Globus pallidus (tissue), 1 donor: ENCODE data around the gene BTBD19.
A peak's percentile ranks its signal among the peaks of the same experiment; 100 is the strongest.
"Not testable (repeated sequence)": the region's sequence is repeated elsewhere in the genome, so short reads cannot be mapped to it uniquely, and the experiment has no call there.

ENCODE experiments used
- DNase-seq: peaks from one replicate; pipeline ENCODE4 v3.0.0-alpha.2; 2015; ENCODE audit warnings: low spot score

Gene BTBD19

GRCh38 chr1:44828003-44828651, 19.8 kb downstream of the BTBD19 start:
- DNase-seq = no peak

GRCh38 chr1:44828841-44829440, 20.6 kb downstream of the BTBD19 start:
- no peak for DNase-seq

- no peak for DNase-seq
Observed at GRCh38 chr1:44829506-44830384, 21.4 kb downstream of the BTBD19 start.

- no peak for DNase-seq
Observed at GRCh38 chr1:44830900-44831304, 22.6 kb downstream of the BTBD19 start.

DNA sequence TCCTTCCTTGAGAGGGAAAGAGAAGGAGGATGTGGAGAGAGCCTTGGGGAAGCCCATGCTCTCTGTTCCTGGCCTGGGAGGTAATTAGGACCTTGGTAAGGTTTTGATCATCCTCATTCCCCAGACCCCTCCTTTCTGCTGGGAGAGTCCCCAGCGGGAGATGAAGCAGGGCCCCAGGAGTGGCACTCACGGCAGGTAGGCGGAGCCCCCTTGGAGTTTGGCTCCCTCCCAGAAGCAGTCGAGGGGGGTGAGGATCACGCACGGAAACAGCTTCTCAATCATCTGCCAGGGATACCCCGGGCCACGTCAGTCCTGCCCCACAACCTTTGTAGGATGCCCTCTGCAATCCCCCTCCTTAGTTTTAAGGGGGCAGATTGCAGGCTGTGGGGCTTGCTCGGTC, 23.2 kb downstream of the BTBD19 start:
- DNase-seq = no peak

GRCh38 chr1:44832056-44832705, 23.9 kb downstream of the BTBD19 start:
- no peak for DNase-seq

DNA sequence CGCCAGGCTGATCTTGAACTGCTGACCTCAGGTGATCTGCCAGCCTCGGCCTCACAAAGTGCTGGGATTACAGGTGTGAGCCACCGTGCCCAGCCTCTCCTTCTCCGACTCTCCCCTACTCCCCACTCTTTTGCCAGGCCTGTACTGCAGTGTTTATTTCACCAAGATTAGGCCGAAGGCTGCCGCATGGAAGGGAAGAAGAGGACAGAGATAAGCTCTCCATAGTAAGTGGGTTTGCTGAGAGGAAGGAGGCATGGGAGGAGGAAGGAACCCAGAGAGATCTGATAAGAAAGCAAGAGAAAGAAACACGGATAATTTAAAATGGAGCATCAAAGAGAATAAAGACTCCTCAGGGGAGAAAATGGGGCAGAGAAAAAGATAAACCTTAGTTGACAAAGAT, 26.0 kb downstream of the BTBD19 start:
- DNase-seq = no peak

DNA sequence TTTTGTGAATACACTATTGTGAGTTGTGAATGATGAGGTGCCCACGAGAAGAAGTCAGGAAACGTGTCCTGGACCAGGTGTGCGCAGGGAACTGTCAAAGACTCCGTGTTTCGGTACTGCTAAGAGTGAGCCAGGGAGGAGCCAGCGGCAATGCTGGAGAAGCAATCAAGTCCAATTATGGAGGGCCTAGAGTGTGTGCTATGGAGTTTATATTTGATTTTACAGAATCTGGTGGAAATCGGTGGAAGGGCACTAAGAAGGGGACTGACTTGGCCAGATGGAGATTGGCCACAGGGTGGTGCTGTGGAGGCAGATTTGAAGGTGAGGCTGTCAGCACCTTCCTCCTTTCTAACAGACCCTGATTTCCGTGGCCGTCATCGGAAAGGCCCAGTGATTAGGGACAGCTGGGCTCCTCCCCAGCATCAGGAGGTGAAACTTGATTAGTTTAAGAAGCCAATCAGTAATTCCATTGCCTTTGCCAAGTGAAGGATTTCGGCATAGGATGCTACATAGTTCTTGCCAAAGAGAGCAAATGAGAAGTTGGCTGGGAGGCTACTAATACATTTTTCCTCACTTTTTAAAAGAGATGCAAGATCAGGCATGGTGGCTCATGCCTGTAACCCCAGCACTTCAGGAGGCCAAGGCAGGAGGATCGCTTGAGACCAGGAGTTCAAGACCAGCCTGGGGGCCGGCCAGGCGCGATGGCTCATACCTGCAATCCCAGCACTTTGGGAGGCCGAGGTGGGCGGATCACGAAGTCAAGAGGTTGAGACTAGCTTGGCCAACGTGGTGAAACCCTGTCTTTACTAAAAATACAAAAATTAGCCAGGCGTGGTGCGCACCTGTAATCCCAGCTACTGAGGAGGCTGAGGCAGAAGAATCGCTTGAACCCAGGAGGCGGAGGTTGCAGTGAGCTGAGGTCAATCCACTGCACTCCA, 27.7 kb downstream of the BTBD19 start:
- peak; percentile 74 for DNase-seq

DNA sequence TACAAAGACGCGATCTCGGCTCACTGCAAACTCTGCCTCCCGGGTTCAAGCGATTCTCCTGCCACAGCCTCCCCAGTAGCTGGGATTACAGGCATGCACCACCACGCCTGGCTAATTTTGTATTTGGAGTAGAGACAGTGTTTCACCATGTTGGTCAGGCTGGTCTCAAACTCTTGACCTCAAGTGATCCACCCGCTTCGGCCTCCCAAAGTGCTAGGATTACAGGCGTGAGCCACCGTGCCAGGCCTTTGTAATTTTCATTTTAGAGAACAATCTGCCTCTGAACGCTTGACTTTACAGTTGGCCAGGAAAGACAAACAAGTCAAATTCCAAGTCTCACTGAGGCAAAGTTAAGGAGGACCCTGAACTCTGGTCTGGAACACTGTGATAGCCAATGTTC, 30.0 kb downstream of the BTBD19 start:
- DNase-seq = not testable (repeated sequence)

- no peak for DNase-seq
Observed at GRCh38 chr1:44839576-44839975, 31.3 kb downstream of the BTBD19 start.

DNA sequence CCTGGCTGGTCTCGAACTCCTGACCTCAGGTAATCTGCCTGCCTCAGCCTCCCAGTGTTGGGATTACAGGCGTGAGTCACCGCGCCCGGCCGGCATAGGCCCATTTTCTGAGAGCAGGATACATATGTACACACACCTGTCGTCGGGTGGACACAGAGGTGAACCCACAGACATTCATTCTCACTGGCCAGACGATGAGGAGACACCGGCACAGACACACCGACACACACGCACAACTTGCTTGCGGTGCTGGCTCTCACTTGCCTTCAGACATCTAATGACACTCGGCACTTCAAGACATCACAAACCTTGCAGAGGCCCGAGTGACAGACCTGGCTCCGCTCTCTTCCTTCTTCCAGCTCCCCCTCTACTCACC, 34.2 kb downstream of the BTBD19 start:
- DNase-seq = no peak

DNA sequence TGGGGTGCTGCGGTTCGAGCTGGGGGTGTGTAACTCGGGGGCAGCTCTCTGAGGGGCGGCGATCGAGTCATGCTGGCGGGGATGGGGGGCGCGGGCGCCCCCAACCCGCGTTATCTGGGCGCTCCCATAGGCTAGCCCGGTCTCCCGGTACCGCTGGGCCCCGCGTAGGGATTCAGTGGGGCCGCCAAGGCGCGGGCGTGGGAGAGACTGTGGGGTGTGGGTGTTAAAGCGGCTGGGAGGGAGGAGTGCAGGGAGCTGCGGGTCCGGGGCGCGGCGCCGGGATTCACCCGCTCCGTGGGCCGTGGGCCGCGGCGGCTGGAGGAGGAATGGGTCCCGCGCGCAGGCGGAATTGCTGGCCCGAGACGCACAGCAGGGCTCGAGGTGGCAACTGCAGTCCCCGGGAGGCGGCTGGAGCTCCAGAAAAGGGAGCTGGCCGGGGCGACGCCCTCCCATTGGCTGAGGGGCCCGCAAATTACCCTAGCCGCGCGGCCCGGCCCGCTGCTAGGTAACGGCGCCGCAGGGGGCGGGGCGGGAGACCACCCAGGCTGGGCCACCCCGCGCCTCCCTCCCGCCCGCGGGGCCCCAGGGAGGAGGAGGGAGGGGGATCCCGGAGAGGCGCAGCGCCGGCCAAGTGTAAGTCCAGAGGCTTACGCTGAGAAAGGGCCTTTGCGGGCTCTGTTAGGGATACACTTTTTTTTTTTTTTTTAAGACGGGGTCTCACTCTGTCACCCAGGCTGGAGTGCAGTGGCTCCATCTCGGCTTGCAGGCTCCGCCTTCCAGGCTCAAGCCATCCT, 34.7 kb downstream of the BTBD19 start, which contains the start of gene PTCH2:
Gene PTCH2 (minus strand): TSS at position 392 of the 794 bp plus-strand sequence. CDS start 321 bp downstream, at position 71.
- DNase-seq = peak; percentile 59

- no peak for DNase-seq
Observed at GRCh38 chr1:44846985-44847384, 38.7 kb downstream of the BTBD19 start.

- DNase-seq = no peak
Observed at GRCh38 chr1:44847845-44848244, 39.5 kb downstream of the BTBD19 start.

DNA sequence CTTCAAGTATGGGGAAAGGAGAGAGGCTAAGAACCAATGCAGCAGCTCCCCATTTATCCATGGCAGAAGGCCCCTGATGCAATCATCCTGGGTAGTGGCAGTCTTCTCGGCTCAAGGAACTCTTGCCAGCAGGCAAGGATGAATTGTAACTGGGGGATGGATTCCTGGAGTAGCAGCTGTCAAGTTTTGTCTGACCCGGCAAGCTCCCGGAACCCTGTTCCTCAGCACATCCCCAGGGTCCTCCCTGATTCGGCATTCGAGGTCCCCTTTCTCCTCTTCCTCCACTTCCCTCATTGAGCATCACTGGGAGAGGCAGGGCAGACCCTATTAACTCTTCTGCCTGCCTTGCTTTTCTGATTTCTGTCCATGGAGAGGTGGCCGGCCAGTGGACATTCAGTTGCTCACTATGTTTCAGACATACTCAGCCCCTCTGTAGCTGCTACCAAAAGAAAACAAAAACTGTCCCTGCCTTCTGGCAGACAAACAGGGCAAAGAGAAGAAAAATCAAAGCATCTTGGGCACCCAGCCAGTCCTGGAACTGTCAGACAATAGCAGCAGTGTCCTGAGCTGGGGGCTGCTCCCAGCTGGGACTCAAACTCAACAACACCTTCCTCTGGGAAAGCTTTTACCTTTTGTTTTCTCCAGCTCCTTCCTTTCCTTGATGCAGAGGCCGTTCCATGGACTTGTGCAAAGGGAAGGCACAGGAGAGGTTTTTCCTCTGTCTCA, 40.3 kb downstream of the BTBD19 start:
- peak; percentile 70 for DNase-seq

GRCh38 chr1:44849575-44850132, 41.3 kb downstream of the BTBD19 start:
- DNase-seq = no peak

DNA sequence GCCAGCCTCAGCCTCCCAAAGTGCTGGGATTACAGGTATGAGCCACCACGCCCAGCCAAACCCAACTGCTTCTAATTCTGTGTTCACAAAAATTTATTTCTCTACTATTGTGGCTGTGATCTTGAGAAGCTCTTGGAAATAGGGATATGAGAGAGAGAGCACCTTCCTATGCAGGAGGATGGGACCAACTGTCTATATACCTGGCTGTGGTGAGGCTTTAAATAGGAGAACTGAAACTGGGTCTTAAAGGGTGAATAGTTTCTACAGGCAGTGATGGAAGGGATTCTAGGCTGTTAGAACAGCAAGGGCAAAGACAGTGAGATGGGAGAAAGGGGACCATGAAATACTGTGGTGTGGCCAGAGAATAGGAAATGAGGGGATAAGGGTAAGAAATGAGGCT, 43.0 kb downstream of the BTBD19 start:
- DNase-seq = no peak

- DNase-seq = no peak
Observed at GRCh38 chr1:44853201-44853600, 44.9 kb downstream of the BTBD19 start.

GRCh38 chr1:44854970-44855369, 46.6 kb downstream of the BTBD19 start:
- no peak for DNase-seq
